GM11168 (cell line): ENCODE results near the gene CLEC2L.

Experiments
- in situ Hi-C: fragments of 300-500 bp; cut with MboI; formaldehyde crosslinking; loops from one replicate; pipeline ENCODE4 v1.12.0; 2022; ENCODE audit warnings: low sequenced_read_pairs; ENCODE audit not compliant: unreplicated experiment

The CLEC2L gene

DNA sequence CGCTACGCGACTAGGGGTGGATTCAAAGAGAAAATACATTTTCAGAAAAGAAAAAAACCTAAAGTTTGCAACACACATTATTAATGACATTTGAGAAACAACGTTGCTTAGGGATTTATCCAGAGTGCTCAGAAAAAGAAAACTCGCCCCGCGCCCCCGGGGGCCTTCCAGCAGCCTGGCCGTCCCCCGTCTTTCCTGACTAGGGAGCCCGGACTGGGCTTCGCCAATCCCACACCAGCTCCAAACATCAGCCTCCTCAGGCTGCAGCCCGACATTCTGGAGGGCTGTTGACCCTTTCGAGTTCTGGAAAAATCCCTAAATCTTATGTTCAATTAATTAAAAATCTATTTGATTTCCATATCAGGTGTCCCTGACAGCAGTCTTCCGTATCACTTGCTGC lies 48.6 kb downstream of the CLEC2L start:
- in situ Hi-C loops = no loop called here

DNA sequence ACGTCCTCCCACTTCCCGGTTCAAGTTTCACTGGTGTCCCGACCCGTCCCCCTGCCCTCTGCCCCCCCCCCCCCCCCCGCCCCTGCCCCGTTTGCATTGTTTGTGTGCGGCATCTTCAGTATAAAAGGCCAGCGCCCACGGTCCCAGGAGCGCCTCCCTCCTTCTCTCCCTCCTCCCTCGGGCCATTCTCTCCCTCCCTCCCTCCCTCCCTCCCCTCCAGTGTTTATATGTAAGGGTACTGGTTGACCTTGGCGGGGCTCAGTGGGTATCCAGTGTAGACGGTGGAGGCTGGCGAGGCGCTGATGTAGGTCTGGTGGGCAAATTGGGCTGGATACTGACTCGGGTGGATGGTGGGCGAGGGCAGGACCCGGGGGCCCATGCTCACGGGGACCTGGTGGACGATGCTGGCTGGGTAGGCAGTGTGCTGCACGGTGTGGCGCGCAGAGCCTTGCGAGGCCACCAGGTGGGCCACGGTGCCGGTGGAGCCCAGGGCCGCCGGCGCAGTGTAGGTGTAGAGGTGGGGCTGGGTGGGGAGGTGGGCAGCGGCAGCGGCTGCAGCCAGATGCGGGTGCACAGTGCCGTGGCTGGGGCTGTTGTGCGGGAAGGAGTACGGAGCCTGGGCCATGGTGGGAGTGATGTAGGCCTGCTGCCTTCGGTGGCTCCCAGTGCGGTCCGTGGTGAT lies 49.4 kb downstream of the CLEC2L start:
- in situ Hi-C loops = no loop called here

DNA sequence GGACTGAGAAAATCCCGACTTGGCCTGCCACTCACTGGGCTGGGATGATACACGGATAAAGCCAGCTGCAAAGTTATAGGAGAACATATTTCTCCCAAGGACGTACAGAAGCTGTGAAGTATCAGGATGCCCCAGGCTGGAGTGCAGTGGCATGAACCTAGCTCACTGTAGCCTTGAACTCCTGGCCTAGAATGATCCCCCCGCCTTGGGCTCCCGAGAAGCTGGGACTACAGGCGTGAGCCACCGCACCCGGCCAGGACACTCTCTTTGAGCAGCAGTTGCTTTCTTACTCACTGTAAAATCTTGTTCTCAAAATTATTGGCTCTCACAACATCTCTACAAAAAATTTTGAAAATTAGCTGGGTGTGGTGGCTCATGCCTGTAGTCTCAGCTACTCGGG lies 50.4 kb downstream of the CLEC2L start:
- in situ Hi-C loops = no loop called here

DNA sequence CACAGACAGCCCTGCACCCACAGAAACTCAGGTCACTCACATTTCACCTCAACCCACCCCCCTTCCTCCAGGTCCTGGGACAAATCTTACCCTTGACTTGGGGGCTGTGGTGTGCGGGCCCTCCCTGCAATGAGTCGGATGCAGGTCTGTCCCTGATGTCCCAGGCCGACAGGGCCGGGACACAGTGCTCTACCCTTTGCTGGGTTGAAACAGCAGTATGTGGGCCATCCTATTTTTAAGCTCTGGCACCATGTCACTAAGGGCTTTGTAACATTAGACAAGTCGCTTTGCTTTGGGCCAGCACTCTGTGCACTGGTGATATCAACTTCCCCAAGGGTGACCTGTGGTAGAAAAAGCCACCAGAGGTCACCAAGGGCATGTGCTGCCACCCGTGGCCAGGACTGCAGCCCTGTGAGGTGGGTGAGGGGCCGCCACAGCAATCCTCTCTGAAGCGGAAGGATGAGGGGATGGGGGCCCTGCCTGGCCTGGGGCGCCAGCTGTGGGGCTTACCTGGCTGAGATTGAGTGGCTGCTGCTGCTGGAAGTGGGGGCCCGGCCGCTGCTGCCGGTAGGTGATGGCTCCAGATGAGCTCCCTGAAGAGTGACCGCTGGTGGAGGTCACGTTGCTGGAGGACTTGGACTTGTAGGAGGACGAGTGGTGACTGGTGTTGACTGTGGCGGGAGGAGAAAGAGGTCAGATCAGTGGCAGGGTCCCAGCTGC lies 51.3 kb downstream of the CLEC2L start:
- in situ Hi-C loops = no loop called here

DNA sequence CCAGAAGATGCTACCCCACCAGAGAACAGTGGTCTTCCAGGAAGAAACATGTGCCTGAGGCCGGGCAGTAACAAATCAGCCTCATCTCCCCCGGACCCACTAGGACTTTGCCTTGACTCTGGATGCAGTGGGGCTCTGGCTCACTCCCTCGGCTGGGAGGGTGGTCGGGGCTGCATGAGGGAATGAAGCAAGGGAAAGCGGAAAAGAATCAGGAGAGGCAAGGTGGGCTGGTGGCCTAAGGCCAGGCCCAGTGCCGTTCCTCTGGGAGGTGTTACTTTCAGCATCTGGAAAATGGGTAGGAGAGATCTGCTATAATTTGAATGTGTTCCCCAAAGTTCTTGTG lies 51.8 kb downstream of the CLEC2L start:
- in situ Hi-C loops = no loop called here

DNA sequence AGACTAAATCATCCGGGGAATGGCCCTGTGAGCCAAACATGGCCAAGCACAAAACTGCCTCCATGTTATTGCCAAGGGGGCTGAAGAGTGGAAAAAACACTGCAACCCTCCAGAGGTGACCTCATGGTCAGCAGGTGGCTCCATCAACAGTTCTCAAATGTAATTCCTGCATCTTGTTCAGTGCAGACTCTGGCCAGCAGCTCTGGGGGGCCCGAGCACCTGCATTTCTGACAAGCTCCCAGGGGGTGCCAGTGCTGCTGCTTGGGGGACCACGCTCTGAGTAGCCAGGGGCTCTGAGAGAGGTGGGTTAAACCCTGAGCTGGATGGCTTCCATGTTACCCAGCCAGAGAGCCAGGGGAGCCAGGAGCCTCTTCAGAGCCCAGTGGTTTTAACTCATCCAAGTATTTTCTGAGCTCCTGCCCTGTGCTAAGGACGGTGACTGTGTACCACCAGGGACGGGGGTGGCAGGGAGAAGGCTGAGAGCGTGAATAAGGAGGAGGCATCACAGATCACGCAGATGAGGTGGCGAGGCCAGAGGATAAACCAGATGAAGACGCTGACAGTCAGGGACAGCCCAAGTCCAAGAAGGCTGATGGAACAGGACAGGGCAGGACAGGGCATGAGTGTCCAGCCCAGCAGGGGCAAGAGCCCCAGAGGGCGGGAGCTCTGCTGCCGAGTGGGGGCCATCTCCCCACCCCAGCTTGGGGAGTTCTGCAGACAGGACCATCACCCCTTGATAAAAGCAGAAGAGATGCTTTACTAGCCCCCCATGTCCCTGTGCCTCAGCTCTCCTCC lies 52.9 kb downstream of the CLEC2L start:
- in situ Hi-C loops = no loop called here

DNA sequence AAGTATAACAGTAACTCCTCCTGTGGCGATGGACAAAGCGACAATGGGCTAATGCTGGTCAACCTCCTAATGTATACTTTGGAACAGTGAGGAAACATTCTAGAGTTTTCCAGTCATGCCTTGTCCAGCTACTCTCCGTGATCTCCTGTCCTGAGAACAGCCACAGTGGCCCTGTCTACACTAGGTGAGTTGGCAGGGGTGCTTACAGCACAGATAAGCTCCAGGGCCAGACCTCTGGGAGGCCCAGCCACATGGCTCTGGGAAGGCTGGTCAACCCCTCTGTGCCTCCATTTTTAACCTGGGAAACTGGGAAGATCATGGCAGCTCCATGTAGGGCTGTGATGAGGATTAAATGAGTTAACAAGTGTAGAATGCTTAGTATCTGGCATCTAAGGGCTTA lies 57.0 kb downstream of the CLEC2L start:
- in situ Hi-C loops = no loop called here

DNA sequence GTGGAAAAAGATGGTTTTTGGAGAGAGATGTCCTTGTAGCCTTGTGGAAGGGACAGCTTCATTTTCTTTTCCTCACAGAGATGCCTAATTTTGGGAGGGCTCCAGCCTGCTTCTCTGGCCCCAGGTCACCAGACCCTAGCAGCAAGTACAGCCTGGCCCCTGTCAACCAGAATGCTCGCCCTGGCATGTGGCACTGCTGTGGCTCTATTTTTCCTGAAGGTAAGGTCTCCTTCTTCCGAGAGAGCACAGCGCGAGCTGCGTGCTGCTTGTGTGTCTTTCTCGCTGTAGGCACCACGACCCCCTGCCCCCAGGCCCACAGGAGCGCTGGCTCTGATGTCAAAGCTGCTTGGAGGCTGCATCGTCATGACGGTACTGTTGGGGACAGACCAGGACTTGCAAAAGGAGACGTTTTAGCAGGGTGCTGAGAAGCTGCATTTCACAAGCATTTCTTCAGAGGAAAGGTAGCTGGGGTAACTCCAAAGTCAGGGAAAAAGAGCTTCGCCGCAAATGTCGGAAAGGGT lies 58.7 kb downstream of the CLEC2L start:
- in situ Hi-C loops = no loop called here

DNA sequence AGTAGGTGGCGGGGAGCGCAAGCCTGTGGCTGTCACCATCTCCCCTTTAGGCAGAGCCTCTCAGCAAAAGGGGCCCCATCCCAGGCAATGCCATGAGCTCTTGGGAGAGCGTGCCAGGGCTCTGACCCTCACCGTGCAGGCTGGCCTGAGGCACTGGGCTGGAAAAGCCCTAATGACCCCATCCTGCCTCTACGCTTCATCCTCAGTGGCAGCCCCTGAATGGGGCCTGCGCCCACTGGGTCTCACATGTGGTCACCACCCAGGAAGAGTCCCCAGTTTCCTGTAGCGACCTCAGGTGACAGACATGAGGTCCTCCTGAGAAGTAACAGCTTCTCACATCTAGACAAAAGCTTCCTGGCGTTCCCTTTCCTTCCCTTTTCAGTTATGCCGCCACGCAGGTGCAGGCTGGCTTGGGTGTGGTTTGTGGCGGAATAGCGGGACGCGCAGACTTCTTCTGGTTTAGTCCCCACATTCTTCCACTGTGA lies 59.2 kb downstream of the CLEC2L start:
- in situ Hi-C loops = no loop called here

DNA sequence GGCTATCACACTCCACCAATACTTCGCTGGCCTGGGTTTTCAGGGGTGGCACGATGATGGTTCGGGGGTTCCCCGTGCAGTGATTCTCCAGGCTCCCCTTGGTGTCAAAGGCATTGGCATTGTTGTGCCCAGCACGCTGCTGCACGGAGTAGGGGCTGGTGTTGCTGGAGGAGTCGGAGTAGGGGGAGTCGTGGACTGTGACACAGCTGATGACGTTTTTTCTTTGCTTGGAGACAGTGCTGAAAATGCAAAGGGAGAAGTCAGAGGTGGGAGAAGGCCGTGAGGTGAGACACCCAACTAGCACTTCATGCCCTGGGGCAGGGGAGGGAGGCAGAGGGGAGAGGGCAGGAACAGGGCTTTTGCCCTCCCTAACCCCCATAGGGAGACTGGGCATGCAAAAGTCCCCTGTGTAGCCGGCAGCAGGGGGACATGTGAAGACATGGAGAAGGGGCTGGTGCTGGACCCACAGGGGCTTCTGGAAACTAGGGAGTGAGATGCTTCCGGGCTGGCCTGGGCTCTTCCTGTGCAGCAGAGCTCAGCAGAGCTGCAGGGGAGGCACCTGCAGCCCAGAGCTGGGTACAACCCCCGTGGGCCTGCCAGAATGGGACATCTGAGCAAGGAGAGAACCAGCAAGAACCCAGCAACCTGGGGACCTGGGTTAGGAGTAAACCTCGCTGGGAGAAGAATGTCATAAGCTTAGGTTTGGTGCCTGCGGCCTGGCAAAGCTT lies 60.5 kb downstream of the CLEC2L start:
- in situ Hi-C loops = no loop called here

DNA sequence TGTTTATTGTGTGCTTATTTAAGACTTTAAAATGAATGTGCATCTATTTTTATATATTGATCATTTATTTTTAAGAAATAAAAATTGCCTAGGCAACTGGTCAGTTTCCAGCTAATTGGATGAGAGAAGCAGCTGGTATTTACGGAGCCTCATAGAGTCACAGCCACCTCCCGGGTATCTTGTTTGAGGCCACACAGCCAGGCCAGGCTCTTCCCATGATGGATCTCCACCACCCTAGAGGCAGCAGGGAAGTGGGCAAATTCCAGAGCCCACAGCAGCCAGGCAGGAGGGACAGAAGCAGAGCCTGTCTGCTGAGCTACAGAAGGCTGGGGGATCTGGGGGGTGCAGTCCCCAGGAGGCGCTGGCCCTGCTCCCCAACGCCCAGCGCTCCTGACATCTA lies 61.6 kb downstream of the CLEC2L start:
- in situ Hi-C loops = no loop called here

DNA sequence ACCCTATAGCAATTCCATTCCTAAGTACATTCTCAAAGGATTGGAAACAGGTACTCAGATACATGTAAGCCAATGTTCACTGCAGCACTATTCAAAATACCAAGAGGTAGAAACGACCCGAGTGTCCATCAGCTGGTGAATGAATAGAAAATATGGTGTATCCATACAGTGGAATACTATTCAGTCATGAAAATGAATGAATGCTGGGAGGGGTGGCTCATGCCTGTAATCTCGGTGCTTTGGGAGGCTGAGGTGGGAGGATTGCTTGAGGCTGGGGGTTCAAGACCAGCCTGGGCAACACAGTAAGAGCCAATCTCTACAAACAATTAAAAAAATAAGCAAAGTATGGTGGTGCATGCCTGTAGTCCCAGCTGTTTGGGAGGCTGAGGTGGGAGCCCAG lies 62.8 kb downstream of the CLEC2L start:
- in situ Hi-C loops = no loop called here

DNA sequence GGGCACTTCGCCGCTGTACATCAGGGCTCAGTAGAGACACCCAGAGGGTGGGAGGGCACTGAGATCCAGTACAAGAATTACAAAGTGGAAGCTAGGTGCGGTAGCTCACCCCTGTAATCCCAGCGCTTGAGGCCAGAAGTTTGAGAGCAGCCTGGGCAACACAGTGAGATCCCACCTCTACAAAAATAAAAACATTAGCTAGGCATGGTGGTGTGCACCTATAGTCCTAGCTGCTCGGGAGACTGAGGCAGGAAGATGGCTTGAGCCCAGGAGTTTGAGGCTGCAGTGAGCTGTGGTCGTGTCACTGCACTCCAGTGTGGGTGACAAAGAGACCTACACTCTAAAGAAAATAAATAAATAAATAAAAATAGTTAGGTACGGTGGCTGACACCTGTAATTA lies 64.0 kb downstream of the CLEC2L start:
- in situ Hi-C loops = no loop called here

DNA sequence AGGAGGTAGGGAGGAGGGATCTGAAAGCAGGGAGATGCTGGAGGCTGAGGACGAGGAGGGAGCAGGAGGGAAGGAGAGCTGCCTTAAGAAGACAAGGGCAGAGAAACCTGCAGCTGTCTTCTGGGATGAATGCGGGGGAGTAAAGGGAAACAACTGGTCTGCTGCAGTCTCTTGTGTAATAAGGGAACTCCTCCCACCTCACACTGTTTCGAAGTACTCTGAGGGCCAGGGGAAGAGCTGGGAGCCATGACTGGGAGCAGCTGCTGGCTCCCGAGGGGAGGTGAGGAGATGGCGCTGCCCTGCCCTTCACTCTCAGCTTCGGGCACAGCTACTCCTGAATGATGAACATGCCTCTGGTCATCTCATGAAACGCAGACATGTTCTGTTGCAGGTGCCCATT lies 65.1 kb downstream of the CLEC2L start:
- in situ Hi-C loops = no loop called here

DNA sequence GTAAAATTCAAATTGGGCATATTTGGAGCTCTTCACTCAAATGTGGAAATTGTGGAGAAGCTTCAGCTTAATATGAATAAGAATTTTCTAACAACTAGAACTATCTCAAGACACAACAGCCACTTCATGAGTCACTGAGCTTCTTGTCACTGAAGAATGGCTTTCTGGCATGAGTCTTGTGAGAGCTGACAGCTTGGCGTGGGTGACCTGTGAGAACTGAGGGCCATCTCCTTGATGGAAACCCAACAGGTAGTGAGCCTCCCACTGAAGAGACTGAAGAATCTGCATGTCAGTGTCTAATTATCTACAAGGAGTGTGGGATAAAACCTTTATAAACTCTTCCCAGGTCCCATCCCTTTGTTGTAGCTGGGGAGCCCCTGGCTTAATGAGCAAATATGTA lies 66.0 kb downstream of the CLEC2L start:
- in situ Hi-C loops = no loop called here

DNA sequence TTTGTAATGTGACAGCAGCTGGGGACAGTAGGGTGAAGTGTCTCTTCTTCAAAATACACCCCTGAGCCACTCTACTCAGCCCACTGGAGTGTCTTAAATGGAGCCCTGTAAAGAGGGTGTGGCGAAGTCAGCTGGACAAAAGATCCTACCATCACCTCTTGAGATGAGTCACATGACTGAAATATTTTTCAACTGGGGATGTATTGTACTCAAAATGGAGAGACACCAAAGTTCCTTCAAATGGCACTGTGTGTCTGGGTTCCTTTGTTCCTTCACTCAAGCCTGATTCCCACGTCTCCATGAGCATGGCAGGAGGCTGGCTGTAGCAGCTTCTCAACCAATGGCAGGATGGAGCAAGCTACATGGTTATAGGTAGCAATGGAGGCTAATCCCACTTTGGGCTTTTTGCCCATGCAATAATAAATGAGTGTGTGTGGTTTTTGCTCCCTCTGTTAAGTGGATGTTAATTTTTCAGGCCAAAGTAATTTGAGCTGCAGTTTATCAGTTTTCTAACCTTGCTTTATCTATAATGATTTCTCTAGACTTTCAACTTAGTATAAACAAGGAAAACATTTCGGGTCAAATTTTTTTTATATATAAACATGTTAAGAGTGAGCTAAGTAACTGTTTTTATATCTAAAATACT lies 68.2 kb downstream of the CLEC2L start:
- in situ Hi-C loops = no loop called here

DNA sequence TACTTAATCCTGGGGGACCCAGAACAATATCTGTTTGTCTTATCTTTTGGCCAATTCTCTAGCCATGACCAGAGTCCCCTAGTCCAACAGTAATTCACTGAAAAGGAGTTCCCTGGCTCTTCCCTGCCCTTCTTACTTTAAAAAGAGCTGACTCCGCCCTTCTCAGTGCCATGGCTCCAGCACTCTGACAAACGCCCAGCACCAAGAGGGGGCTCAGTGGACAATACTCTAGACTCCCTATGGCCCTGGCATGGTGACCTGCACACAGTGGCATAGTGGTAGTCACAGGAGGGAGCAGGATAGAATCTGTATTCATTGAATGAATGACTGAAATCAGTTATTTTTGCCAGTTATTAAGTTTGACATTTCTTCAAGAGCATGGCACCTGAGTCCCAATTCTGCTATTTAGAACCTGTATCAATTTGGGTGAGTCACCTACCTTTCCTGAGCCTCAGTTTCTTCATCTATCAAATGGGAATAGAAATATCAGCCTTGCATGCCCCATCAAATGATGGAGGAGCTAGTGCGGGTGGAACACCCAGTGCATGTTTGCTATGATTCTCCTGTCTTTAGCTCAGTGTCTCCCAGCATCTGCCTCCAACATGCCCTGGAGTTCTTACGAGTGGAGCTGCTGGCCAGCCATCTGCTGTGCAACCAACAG lies 69.4 kb downstream of the CLEC2L start:
- in situ Hi-C loops = no loop called here

DNA sequence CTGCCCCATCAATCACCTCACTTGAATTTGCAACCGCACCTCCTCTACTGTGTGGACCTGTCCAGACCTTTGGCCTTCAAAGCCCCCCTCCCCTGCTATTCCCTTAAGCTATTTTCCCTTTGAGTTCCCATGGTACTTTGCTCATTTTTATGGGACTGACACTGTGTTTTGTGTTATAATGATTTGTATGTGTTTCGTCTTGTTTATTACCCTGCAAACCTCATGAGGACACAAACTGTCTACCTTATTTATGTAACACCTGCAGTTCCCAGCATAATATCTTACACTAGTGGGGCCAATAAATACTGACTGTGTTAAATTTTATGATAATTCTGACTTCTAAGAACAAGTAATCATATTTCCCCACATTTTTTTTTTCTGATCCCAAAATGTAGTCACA lies 70.6 kb downstream of the CLEC2L start:
- in situ Hi-C loops = no loop called here
